ENCODE data around the gene MRPS25.

MRPS25 gene

GRCh38 chr3:15096046-15096445, 30.9 kb upstream of the MRPS25 start:
- no peak for DNase-seq (ENCODE audit: low read depth)
- no peak overlapping the region for H3K4me3 ChIP-seq (ENCODE audit: low read depth, low read length)
- no peak for TF ChIP-seq CTCF (IDR thresholded peaks at IDR 0.05; ENCODE audit: control insufficient read depth, extremely low read depth, insufficient read depth)

GRCh38 chr3:15094187-15094875, 29.2 kb upstream of the MRPS25 start:
- no peak for TF ChIP-seq CTCF (IDR thresholded peaks at IDR 0.05; ENCODE audit: control insufficient read depth, extremely low read depth, insufficient read depth)
- DNase-seq (ENCODE audit: low read depth), result no peak
- no peak overlapping the region for H3K4me3 ChIP-seq (ENCODE audit: low read depth, low read length)

- DNase-seq (ENCODE audit: low read depth), result no peak
- no peak for TF ChIP-seq CTCF (IDR thresholded peaks at IDR 0.05; ENCODE audit: control insufficient read depth, extremely low read depth, insufficient read depth)
- H3K4me3 ChIP-seq (ENCODE audit: low read depth, low read length), result no peak overlapping the region
Measured at GRCh38 chr3:15092686-15093085, 27.6 kb upstream of the MRPS25 start.

- no peak overlapping the region for H3K4me3 ChIP-seq (ENCODE audit: low read depth, low read length)
- no peak for DNase-seq (ENCODE audit: low read depth)
Measured at GRCh38 chr3:15091575-15091974, 26.5 kb upstream of the MRPS25 start.

GRCh38 chr3:15089201-15089600, 24.1 kb upstream of the MRPS25 start:
- TF ChIP-seq CTCF (IDR thresholded peaks at IDR 0.05; ENCODE audit: control insufficient read depth, extremely low read depth, insufficient read depth), result no peak
- no peak overlapping the region for H3K4me3 ChIP-seq (ENCODE audit: low read depth, low read length)
- DNase-seq (ENCODE audit: low read depth), result no peak

More at GRCh38 chr3:15091575-15091974, 26.5 kb upstream of the MRPS25 start:
- no peak for TF ChIP-seq CTCF (IDR thresholded peaks at IDR 0.05; ENCODE audit: control insufficient read depth, extremely low read depth, insufficient read depth)

- no peak for TF ChIP-seq CTCF (IDR thresholded peaks at IDR 0.05; ENCODE audit: control insufficient read depth, extremely low read depth, insufficient read depth)
- DNase-seq (ENCODE audit: low read depth), result no peak
- no peak overlapping the region for H3K4me3 ChIP-seq (ENCODE audit: low read depth, low read length)
Measured at GRCh38 chr3:15086699-15087098, 21.6 kb upstream of the MRPS25 start.

- no peak overlapping the region for H3K4me3 ChIP-seq (ENCODE audit: low read depth, low read length)
- no peak for DNase-seq (ENCODE audit: low read depth)
- TF ChIP-seq CTCF (IDR thresholded peaks at IDR 0.05; ENCODE audit: control insufficient read depth, extremely low read depth, insufficient read depth), result no peak
Measured at GRCh38 chr3:15086263-15086662, 21.1 kb upstream of the MRPS25 start.
